GM12892 (cell line): ENCODE measurements around the gene SH3D19.
"Not testable (repeated sequence)": the region's sequence is repeated elsewhere in the genome, so short reads cannot be mapped to it uniquely, and the experiment has no call there.

Experiments used
- DNase-seq: peaks from one replicate; pipeline ENCODE4 v3.0.0; 2011; ENCODE audit not compliant: insufficient read length
- FAIRE-seq: peaks from 2 replicates; lab custom pipeline; 2011; peaks lifted over from hg19 to GRCh38; lab: Jason Lieb, UNC
- POLR2A ChIP-seq: IDR thresholded peaks from 2 replicates; pipeline ENCODE4 v1.6.1; 2011; ENCODE audit warnings: low read depth, low read length, control low read depth
- POLR2AphosphoS5 ChIP-seq: IDR thresholded peaks from 2 replicates; pipeline ENCODE4 v1.6.1; 2011; ENCODE audit warnings: low read depth, low read length, control low read depth
- TAF1 ChIP-seq: IDR thresholded peaks from 2 replicates; pipeline ENCODE4 v1.6.1; 2011; ENCODE audit warnings: low read depth, mild to moderate bottlenecking, control low read depth, low read length, borderline replicate concordance

SH3D19 gene

DNA sequence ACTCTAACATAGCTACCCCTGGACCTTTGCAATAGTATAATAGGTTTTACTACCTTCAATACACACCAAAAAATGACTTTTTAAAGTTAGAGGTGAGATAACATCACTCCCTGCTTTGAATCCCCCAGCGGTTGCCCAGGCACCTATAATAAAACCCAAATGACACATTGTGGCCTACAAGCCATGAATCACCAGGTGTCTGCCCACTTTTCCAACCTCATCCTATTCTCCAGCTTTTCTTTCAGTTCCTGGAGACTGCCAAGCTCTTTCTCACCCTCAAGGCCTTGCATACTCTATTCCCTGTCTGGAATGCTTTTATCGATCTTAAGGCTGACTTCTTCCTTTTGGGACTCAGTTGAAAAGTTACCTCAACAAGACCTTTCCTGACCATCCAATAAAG is 64.9 kb downstream of the SH3D19 start:
- FAIRE-seq: no peak
- TF ChIP-seq POLR2A (no peak), POLR2AphosphoS5 (no peak), TAF1 (no peak)
- no peak for DNase-seq

- DNase-seq (no peak), FAIRE-seq (no peak)
- no peak for TF ChIP-seq POLR2AphosphoS5
Measured at GRCh38 chr4:151259752-151260151, 65.7 kb downstream of the SH3D19 start.

DNA sequence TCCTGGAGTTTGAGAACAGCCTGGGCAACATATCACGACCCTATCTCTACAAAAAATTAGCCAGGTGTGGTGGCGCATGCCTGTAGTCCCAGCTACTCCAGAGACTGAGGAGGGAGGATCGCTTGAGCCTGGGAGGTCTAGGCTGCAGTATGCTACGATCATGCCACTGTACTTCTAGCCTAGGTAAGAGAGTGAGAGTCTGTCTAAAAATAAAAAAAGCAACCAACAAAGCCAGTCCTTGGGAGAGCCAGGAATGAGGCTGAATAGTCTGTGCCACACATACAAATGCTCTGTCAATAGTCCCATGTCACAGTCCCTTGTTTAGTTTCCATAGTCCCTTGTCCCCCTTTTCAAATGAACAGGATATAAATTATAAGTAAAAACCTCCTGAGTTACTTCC is 67.7 kb downstream of the SH3D19 start:
- DNase-seq: no peak
- TF ChIP-seq POLR2A (no peak), POLR2AphosphoS5 (no peak), TAF1 (no peak)
- FAIRE-seq: no peak

DNA sequence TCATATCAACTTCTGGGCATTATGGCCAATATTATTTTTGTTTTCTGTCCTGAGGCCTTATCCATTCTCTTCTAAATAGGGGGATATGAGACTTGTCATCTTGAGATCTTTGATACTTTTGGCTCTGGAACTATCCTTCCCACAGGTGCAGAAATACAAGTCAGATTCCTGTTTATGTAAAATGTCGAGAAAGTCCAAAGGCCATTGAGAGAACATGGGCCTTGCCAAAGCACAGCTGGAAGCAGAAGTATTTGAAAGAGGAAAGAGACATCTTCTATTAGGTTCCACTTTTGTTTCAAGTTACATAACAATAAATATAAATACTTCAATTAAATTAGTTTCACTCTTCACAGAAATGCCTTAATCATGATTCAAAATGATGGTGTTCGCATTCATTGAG is 69.3 kb downstream of the SH3D19 start:
- no peak for TF ChIP-seq POLR2AphosphoS5
- no peak for TF ChIP-seq POLR2A
- no peak for TF ChIP-seq TAF1
- no peak for DNase-seq
- FAIRE-seq: no peak

DNA sequence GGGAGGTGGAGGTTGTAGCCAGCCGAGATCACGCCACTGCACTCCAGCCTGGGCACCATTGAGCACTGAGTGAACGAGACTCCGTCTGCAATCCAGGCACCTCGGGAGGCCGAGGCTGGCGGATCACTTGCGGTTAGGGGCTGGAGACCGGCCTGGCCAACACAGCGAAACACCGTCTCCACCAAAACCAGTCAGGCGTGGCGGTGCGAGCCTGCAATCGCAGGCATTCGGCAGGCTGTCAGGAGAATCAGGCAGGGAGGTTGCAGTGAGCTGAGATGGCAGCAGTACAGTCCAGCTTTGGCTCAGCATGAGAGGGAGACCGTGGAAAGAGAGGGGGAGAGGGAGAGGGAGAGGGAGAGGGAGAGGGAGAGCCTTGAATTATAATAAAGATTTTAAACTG is 69.7 kb downstream of the SH3D19 start:
- not testable (repeated sequence) for FAIRE-seq, DNase-seq

DNA sequence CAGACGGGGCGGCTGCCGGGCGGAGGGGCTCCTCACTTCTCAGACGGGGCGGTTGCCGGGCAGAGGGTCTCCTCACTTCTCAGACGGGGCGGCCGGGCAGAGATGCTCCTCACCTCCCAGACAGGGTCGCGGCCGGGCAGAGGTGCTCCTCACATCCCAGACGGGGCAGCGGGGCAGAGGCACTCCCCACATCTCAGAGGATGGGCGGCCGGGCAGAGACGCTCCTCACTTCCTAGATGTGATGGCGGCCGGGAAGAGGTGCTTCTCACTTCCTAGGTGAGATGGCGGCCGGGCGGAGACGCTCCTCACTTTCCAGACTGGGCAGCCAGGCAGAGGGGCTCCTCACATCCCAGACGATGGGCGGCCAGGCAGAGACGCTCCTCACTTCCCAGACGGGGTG is 70.2 kb downstream of the SH3D19 start:
- not testable (repeated sequence) for DNase-seq, FAIRE-seq

DNA sequence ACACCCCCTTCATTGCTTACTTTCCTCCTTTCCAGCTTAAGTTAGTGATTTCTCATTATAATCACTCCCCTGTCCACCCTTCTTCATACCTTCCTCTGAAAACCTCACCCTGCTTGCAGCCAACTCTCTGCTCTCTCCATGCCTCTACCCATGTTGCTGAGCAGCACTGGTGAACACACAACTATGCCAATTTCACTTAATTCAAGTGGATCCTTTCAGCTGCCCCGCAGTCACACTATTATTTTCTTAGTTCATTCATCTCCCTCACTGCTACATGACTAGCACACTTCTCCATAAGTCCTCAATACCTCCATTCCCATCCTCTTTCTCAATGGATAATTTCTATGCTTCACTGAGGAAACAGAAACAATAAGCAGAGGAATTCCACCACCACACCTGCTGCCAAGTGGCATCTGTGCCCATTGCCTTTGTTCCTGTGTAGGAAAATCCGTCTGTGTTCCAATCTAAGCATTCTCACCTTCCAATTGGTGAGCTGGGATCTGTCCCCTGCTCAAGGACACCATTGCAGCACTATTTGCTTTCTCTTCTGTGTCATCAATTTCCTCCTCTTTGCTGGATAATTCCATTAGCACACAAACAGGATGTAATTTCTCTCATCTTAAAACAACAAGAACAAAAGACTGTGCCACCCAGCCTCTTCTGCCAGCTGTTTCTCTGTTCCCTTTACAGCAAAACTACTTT is 73.7 kb downstream of the SH3D19 start:
- FAIRE-seq (no peak), DNase-seq (no peak)
- no peak for TF ChIP-seq POLR2A
- no peak for TF ChIP-seq TAF1
- no peak for TF ChIP-seq POLR2AphosphoS5

- FAIRE-seq: no peak
- no peak for DNase-seq
- TF ChIP-seq TAF1 (no peak), POLR2A (no peak), POLR2AphosphoS5 (no peak)
Measured at GRCh38 chr4:151250706-151251105, 74.7 kb downstream of the SH3D19 start.

- DNase-seq (no peak), FAIRE-seq (no peak)
- no peak for TF ChIP-seq POLR2A
- TF ChIP-seq TAF1: no peak
- TF ChIP-seq POLR2AphosphoS5: no peak
Measured at GRCh38 chr4:151248519-151248918, 76.9 kb downstream of the SH3D19 start.

- TF ChIP-seq POLR2A: no peak
- TF ChIP-seq TAF1: no peak
- FAIRE-seq (no peak), DNase-seq (no peak)
Measured at GRCh38 chr4:151247395-151247794, 78.0 kb downstream of the SH3D19 start.

GRCh38 chr4:151246742-151247141 is 78.7 kb downstream of the SH3D19 start:
- FAIRE-seq: no peak
- TF ChIP-seq POLR2A: no peak
- no peak for TF ChIP-seq POLR2AphosphoS5
- no peak for TF ChIP-seq TAF1
- DNase-seq: no peak

- no peak for DNase-seq
- TF ChIP-seq POLR2AphosphoS5 (no peak), POLR2A (no peak), TAF1 (no peak)
- FAIRE-seq: no peak
Measured at GRCh38 chr4:151242305-151242704, 83.1 kb downstream of the SH3D19 start.

GRCh38 chr4:151239608-151240007 is 85.8 kb downstream of the SH3D19 start:
- DNase-seq (no peak), FAIRE-seq (no peak)
- no peak for TF ChIP-seq POLR2AphosphoS5
- TF ChIP-seq POLR2A: no peak
- no peak for TF ChIP-seq TAF1

GRCh38 chr4:151238477-151238876 is 86.9 kb downstream of the SH3D19 start:
- no peak for FAIRE-seq
- TF ChIP-seq POLR2AphosphoS5 (no peak), TAF1 (no peak), POLR2A (no peak)
- DNase-seq: no peak
